Measurements from ENCODE around the gene LIN37.

Gene LIN37

DNA sequence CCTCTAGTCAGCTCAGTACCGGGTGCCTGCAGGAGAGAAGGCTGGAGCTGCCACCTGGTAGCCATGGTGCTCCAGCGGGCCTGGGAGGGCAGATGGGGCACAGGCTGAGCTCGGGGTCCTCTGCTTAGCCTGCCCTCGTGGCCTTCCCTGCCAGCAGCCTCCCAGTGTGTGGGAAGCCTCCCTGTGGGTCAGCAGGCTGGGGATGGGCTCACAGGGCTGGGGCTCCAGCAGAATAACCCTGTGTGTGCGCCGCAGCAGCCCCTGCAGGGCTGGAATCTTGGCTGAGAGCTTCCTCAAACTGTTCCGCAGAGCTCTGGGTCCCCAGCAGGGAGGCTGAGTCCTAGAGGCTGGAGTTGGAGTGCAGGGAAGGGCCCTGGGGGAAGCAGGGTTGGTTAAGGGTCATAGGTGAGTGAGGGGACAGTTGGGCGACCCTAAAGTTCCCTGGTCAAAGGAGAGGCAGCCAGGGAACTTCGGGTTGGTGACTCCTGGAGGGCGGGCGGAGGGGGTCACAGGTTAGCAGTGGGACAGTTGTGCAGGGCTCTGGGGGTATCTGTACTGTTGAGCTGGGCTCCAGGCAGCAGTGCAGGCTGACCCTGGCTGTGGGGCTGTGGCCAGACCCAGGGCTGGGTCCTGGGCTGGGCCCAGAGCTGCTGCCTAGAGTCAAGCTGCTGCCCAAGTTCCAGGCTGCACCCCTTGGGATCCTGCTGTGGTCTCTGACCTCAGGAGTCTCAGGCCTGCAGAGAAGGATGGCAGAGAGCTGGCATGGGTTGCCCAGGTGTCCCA is 41.0 kb downstream of the LIN37 start:
- TF ChIP-seq TAF1 (IDR thresholded peaks at IDR 0.05; ENCODE audit: low read depth) (no peak), ZBTB7A (IDR thresholded peaks at IDR 0.05; ENCODE audit: low read depth) (no peak), TEAD4 (IDR thresholded peaks at IDR 0.05) (no peak), YY1 (IDR thresholded peaks at IDR 0.05; ENCODE audit: low read depth) (no peak)

DNA sequence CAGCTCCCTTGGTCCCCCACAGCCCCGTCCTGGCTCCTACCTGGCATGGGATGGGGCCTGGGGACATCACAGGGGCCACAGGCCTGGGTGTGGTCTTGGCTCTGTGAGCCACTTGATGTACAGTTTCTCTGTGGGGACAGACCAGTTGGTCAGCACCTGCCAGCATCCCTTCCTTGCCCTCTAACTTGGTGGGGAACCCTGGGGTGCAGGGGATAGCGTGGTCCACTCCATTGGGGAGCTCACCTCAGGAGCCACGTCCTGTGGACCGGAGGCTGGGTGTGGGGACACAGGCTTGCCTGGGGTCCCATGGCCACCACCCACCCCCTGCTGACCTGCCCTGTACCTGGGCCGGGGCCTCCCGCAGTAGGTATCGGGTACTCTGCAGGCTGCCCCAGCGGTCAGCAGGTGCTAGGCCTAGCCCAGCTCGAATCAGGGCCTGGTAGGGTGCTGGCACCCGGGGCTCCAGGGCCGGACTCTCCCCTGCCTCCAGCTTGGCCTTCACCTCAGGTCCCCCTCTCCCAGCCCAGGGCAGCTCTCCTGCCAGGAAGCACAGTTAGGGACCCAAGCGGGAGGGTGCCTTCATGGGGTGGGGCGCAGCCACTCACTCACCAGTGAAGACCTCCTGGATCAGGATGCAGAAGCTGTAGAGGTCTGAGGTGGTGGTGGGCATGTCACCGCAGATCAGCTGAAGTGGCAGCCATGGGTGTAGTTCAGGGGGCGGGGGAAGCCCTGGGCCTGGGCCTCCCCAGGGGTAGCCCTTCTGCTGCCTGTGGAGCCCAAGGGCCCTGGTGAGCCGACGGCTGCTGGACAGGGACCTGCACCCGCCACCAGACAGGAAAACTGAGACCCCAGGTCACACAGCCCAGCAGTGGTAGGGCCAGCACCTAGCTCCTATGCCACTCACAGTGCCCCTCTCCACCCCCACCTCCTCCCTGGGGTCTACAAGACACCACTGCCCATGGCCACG is 41.9 kb downstream of the LIN37 start:
- TF ChIP-seq REST (IDR thresholded peaks at IDR 0.05; ENCODE audit: low read depth) (no peak), EP300 (IDR thresholded peaks at IDR 0.05; ENCODE audit: borderline replicate concordance) (no peak), NFIC (IDR thresholded peaks at IDR 0.05) (no peak), CEBPB (IDR thresholded peaks at IDR 0.05) (no peak), RAD21 (IDR thresholded peaks at IDR 0.05; ENCODE audit: low read depth) (no peak), USF1 (IDR thresholded peaks at IDR 0.05) (no peak), TCF12 (IDR thresholded peaks at IDR 0.05; ENCODE audit: low read depth) (no peak)

- TF ChIP-seq EGR1 (IDR thresholded peaks at IDR 0.05), result no peak
- no peak for TF ChIP-seq NFIC (IDR thresholded peaks at IDR 0.05)
- no peak for TF ChIP-seq CREB1 (IDR thresholded peaks at IDR 0.05; ENCODE audit: low read depth)
- TF ChIP-seq REST (IDR thresholded peaks at IDR 0.05; ENCODE audit: low read depth), result no peak
- no peak for TF ChIP-seq EP300 (IDR thresholded peaks at IDR 0.05; ENCODE audit: borderline replicate concordance)
- TF ChIP-seq TCF12 (IDR thresholded peaks at IDR 0.05; ENCODE audit: low read depth), result no peak
- TF ChIP-seq, protein P1, sequence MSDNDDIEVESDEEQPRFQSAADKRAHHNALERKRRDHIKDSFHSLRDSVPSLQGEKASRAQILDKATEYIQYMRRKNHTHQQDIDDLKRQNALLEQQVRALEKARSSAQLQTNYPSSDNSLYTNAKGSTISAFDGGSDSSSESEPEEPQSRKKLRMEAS (IDR thresholded peaks at IDR 0.05), result no peak
- no peak for TF ChIP-seq CEBPB (IDR thresholded peaks at IDR 0.05)
- TF ChIP-seq TEAD4 (IDR thresholded peaks at IDR 0.05), result no peak
- TF ChIP-seq ZBTB7A (IDR thresholded peaks at IDR 0.05; ENCODE audit: low read depth), result no peak
- no peak for TF ChIP-seq YY1 (IDR thresholded peaks at IDR 0.05; ENCODE audit: low read depth)
- no peak for TF ChIP-seq TAF1 (IDR thresholded peaks at IDR 0.05; ENCODE audit: low read depth)
- TF ChIP-seq FOXM1 (IDR thresholded peaks at IDR 0.05; ENCODE audit: borderline replicate concordance, low read depth), result no peak
These were observed 42.8 kb downstream of the LIN37 start for GRCh38 chr19:35790981-35791813.

GRCh38 chr19:35791814-35792279 is 43.5 kb downstream of the LIN37 start:
- no peak for TF ChIP-seq FOXM1 (IDR thresholded peaks at IDR 0.05; ENCODE audit: borderline replicate concordance, low read depth)
- no peak for TF ChIP-seq TAF1 (IDR thresholded peaks at IDR 0.05; ENCODE audit: low read depth)
- TF ChIP-seq EP300 (IDR thresholded peaks at IDR 0.05; ENCODE audit: borderline replicate concordance), result no peak
- TF ChIP-seq USF1 (IDR thresholded peaks at IDR 0.05), result no peak
- no peak for TF ChIP-seq CREB1 (IDR thresholded peaks at IDR 0.05; ENCODE audit: low read depth)
- TF ChIP-seq CEBPB (IDR thresholded peaks at IDR 0.05), result no peak
- TF ChIP-seq ZBTB7A (IDR thresholded peaks at IDR 0.05; ENCODE audit: low read depth), result no peak
- no peak for TF ChIP-seq REST (IDR thresholded peaks at IDR 0.05; ENCODE audit: low read depth)
- TF ChIP-seq EGR1 (IDR thresholded peaks at IDR 0.05), result no peak
- no peak for TF ChIP-seq TCF12 (IDR thresholded peaks at IDR 0.05; ENCODE audit: low read depth)
- no peak for TF ChIP-seq RAD21 (IDR thresholded peaks at IDR 0.05; ENCODE audit: low read depth)
- no peak for TF ChIP-seq YY1 (IDR thresholded peaks at IDR 0.05; ENCODE audit: low read depth)
- no peak for TF ChIP-seq TEAD4 (IDR thresholded peaks at IDR 0.05)
- TF ChIP-seq NFIC (IDR thresholded peaks at IDR 0.05), result no peak
- TF ChIP-seq, protein P1 (IDR thresholded peaks at IDR 0.05), result no peak

All from Ishikawa (cell line).